ENCODE results near the gene KEAP1. TPM values are rescaled to one million over a fixed set of nuclear protein-coding genes. Genes with fewer than 3 reads are reported as not detected.

KEAP1 gene
- total and polyA plus RNA-seq, 2 of the 8 experiments (the other 6 are each of a cell fraction or from before 2014, with no cell fraction given): 80.6 to 106 TPM

GRCh38 chr19:10503002-10503789 lies at the start of gene KEAP1 (continued):
- TF ChIP-seq CHD7 (IDR thresholded peaks at IDR 0.05; ENCODE audit: insufficient replicate concordance, low read length) (no peak), RAD21 (IDR thresholded peaks at IDR 0.05 in 1 of 2, conservative IDR thresholded peaks at IDR 0.05 in 1 of 2; ENCODE audit: low read depth in 2 of 2, low read length in 2 of 2) (no peak), CBX8 (IDR thresholded peaks at IDR 0.05; ENCODE audit: borderline replicate concordance, low read depth, low read length) (no peak), CTBP2 (IDR thresholded peaks at IDR 0.05; ENCODE audit: borderline replicate concordance, insufficient read depth, insufficient read length, low read length) (no peak), SIX5 (IDR thresholded peaks at IDR 0.05; ENCODE audit: low read depth, low read length) (no peak)
- TF ChIP-seq, protein P1, sequence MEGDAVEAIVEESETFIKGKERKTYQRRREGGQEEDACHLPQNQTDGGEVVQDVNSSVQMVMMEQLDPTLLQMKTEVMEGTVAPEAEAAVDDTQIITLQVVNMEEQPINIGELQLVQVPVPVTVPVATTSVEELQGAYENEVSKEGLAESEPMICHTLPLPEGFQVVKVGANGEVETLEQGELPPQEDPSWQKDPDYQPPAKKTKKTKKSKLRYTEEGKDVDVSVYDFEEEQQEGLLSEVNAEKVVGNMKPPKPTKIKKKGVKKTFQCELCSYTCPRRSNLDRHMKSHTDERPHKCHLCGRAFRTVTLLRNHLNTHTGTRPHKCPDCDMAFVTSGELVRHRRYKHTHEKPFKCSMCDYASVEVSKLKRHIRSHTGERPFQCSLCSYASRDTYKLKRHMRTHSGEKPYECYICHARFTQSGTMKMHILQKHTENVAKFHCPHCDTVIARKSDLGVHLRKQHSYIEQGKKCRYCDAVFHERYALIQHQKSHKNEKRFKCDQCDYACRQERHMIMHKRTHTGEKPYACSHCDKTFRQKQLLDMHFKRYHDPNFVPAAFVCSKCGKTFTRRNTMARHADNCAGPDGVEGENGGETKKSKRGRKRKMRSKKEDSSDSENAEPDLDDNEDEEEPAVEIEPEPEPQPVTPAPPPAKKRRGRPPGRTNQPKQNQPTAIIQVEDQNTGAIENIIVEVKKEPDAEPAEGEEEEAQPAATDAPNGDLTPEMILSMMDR (IDR thresholded peaks at IDR 0.05; ENCODE audit: control extremely low read depth in 1 of 3, insufficient read depth in 1 of 3, low read depth in 1 of 3, low read length in 3 of 3): 0 out of 4 replicates have a peak, but pooled peaks of 1 of the 3 experiments have one; percentile 2

Data from H1 (cell line).